Mesendoderm (in vitro differentiated cells): Measurements from ENCODE around the gene DCX. TPM values are rescaled to one million over a fixed set of nuclear protein-coding genes. Genes with fewer than 3 reads are reported as not detected.

Experiments
- DNase-seq: peaks from one replicate; pipeline ENCODE4 v3.0.0; 2013
- H2AK5ac ChIP-seq: 2 replicates; pipeline ENCODE4 v1.6.1; 2013; ENCODE audit warnings: low read length, inconsistent platforms
- H2BK120ac ChIP-seq: 2 replicates; pipeline ENCODE4 v1.6.1; 2013; ENCODE audit warnings: low read depth, mild to moderate bottlenecking, low read length, moderate library complexity, mixed read lengths
- H2BK15ac ChIP-seq: replicated peaks from 2 replicates; pipeline ENCODE4 v1.6.1; 2013; ENCODE audit warnings: low read depth, mild to moderate bottlenecking, moderate library complexity
- H2BK5ac ChIP-seq: 2 replicates; pipeline ENCODE4 v1.6.1; 2013; ENCODE audit warnings: low read length, inconsistent platforms
- H3K18ac ChIP-seq: 2 replicates; pipeline ENCODE4 v1.6.1; 2013; ENCODE audit warnings: mild to moderate bottlenecking, low read length, mixed read lengths
- H3K23ac ChIP-seq: one replicate; pipeline ENCODE4 v1.6.1; 2013; ENCODE audit warnings: low read length
- H3K27ac ChIP-seq: 2 replicates; pipeline ENCODE4 v1.5.1; 2013; ENCODE audit warnings: low read depth, mild to moderate bottlenecking, inconsistent platforms, low read length, moderate library complexity
- H3K27me3 ChIP-seq: 2 replicates; pipeline ENCODE4 v1.6.1; 2013; ENCODE audit warnings: low read length, control low read depth, mild to moderate bottlenecking, inconsistent platforms; ENCODE audit not compliant: insufficient read depth, poor library complexity
- H3K36me3 ChIP-seq: 2 replicates; pipeline ENCODE4 v1.6.1; 2013; ENCODE audit warnings: low read length, inconsistent platforms; ENCODE audit not compliant: control insufficient read depth, insufficient read depth
- H3K4ac ChIP-seq: one replicate; pipeline ENCODE4 v1.6.1; 2013; ENCODE audit warnings: low read depth, mild to moderate bottlenecking, low read length, moderate library complexity
- H3K4me1 ChIP-seq: 2 replicates; pipeline ENCODE4 v1.6.1; 2013; ENCODE audit warnings: low read depth, low read length, inconsistent platforms; ENCODE audit not compliant: control insufficient read depth
- H3K4me2 ChIP-seq: 2 replicates; pipeline ENCODE4 v1.6.1; 2013; ENCODE audit warnings: low read length
- H3K4me3 ChIP-seq: 2 replicates; pipeline ENCODE4 v1.5.1; 2013; ENCODE audit warnings: mild to moderate bottlenecking, low read length
- H3K56ac ChIP-seq: one replicate; pipeline ENCODE4 v1.6.1; 2013; ENCODE audit warnings: low read length
- H3K79me1 ChIP-seq: 2 replicates; pipeline ENCODE4 v1.6.1; 2013; ENCODE audit warnings: low read length, inconsistent platforms
- H3K79me2 ChIP-seq: 2 replicates; pipeline ENCODE4 v1.6.1; 2013; ENCODE audit warnings: mild to moderate bottlenecking, low read length; ENCODE audit not compliant: control insufficient read depth, insufficient read depth
- H3K9ac ChIP-seq: 2 replicates; pipeline ENCODE4 v1.6.1; 2013; ENCODE audit warnings: low read length, inconsistent platforms
- H4K5ac ChIP-seq: one replicate; pipeline ENCODE4 v1.6.1; 2013; ENCODE audit warnings: low read length
- H4K8ac ChIP-seq: one replicate; pipeline ENCODE4 v1.6.1; 2013; ENCODE audit warnings: low read depth, mild to moderate bottlenecking, control low read depth, low read length, moderate library complexity
- WGBS: extraction: QIAGEN DNeasy Blood & Tissue Kit; methylation state at CpG from one replicate; pipeline ENCODE4 v1.1.7; 2013; ENCODE audit warnings: low lambda C conversion rate, missing lambda C conversion rate; ENCODE audit not compliant: insufficient coverage; ENCODE audit errors: extremely low coverage; 5-methylcytosine and 5-hydroxymethylcytosine counted together
- small RNA-seq: library from polyadenylated mRNA; stranded (forward); fragments of <200 nt; extraction: miRNeasy Mini kit (QIAGEN cat#:217004); gene quantifications from one replicate; pipeline ENCODE3, GENCODE V24; 2013; ENCODE audit not compliant: insufficient read depth

Gene DCX

DNA sequence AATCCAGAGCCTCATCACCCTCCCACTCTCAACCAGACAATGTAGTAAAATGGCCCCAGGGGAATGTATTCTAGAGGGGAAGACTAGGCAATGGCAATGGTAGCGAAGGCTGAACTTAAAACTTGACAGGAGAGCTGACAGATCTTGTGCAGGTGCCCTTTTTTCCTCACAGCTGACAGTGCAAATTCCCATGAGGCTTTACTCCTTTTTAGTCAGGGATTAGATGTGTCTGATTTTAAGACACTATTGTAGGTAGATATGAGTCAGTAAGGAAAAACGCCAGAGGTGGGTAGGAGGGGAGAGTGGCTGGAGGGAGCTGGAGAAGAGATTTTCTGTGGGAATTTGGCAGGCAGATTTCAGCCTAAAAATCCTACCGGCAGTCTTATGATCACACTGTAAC lies 152.4 kb downstream of the DCX start:
- Histone ChIP-seq H3K79me2 (no peaks in the 10 kb centered on the region), H3K4me3 (no peak overlapping the region), H3K9ac (no peak overlapping the region), H3K23ac (no peak overlapping the region), H3K56ac (no peak overlapping the region), H3K18ac (no peak overlapping the region), H3K27me3 (no peaks in the 10 kb centered on the region), H4K5ac (no peak overlapping the region), H3K79me1 (no peaks in the 10 kb centered on the region), H4K8ac (no peak overlapping the region), H3K4me1 (no peaks in the 10 kb centered on the region), H3K27ac (no peak overlapping the region), H2BK5ac (no peak overlapping the region), H2BK120ac (no peak overlapping the region), H2AK5ac (no peak overlapping the region), H2BK15ac (no peak overlapping the region), H3K36me3 (no peaks in the 10 kb centered on the region), H3K4me2 (no peak overlapping the region), H3K4ac (no peak overlapping the region)
- no peak for DNase-seq
- WGBS, result no CpG with 5 or more reads among the region's 3 CpGs

DNA sequence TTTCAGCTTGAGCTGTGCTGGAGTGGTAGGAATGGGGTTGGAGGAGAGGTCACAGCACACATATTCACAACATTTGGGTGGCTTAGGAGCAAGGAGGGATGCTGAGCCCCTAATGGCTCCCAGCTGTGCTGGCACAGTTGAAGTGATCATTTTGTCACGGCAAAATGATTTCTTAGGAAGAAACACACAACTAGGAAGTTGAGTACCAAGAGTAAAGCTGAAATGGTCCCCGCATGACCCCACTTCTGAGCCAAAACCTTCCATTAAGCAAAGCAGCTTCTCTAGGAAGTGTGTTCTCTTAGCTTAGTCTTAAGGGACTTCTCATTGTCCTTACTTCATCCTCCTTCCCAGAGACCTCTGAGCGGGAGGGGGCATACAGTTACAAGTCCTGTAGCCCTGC lies 154.3 kb downstream of the DCX start:
- Histone ChIP-seq H3K23ac (no peak overlapping the region), H3K4me3 (no peak overlapping the region), H3K27me3 (no peaks in the 10 kb centered on the region), H3K79me2 (no peaks in the 10 kb centered on the region), H3K79me1 (no peaks in the 10 kb centered on the region), H4K8ac (no peak overlapping the region), H3K4ac (no peak overlapping the region), H2BK5ac (no peak overlapping the region), H3K4me2 (no peak overlapping the region), H2AK5ac (no peak overlapping the region), H3K18ac (no peak overlapping the region), H3K27ac (no peak overlapping the region), H2BK120ac (peak overlapping the region; percentile 61), H3K36me3 (no peaks in the 10 kb centered on the region), H3K4me1 (no peaks in the 10 kb centered on the region), H4K5ac (no peak overlapping the region), H3K9ac (no peak overlapping the region), H2BK15ac (no peak overlapping the region), H3K56ac (no peak overlapping the region)
- WGBS, result no CpG with 5 or more reads among the region's 3 CpGs
- DNase-seq, result no peak

DNA sequence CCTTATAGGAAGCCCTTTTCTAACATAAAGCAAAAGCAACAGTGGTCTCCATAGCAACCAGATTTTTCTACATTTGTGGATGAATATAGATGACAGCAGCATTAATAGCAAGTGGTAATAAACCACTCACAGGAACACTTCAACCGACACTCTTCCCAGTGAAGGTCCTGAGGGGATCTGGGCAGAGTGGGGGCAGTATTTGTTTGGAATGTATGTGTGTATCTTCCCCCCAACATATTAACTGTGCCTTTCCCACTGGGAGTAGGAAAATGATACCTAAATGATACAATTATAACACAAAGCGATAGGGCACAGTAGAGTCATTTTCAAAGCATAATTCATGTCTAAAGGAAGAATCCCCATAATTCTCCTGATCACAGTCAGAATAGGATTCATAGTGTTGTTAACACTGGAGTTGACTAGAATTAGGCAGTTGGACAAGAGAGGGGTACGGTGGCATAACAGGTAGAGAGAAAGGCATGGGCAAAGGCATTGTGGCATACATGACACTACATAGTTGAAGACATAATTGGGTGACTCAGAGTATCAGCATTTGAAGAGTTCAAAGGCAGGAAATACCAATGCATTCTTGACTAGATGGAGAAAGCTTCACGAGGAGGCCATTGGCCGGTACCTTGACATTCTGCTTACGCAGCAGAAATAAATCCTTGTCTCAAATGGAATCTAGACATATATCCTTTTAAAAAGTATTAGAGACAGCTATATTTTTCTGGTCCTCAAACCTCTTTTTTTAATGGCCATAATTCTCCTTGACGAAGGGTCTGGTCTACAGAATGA lies 156.9 kb downstream of the DCX start:
- Histone ChIP-seq H3K4me2 (no peak overlapping the region), H3K79me1 (no peaks in the 10 kb centered on the region), H3K4ac (no peak overlapping the region), H3K4me3 (no peak overlapping the region), H2AK5ac (no peak overlapping the region), H3K18ac (no peak overlapping the region), H4K5ac (no peak overlapping the region), H3K56ac (no peak overlapping the region), H3K27ac (no peak overlapping the region), H2BK120ac (no peak overlapping the region), H3K79me2 (no peaks in the 10 kb centered on the region), H3K9ac (no peak overlapping the region), H3K4me1 (no peaks in the 10 kb centered on the region), H3K27me3 (no peaks in the 10 kb centered on the region), H2BK5ac (no peak overlapping the region), H4K8ac (no peak overlapping the region), H3K36me3 (no peaks in the 10 kb centered on the region), H3K23ac (no peak overlapping the region), H2BK15ac (no peak overlapping the region)
- DNase-seq, result peak; percentile 85
- WGBS, result no CpG with 5 or more reads among the region's 7 CpGs

DNA sequence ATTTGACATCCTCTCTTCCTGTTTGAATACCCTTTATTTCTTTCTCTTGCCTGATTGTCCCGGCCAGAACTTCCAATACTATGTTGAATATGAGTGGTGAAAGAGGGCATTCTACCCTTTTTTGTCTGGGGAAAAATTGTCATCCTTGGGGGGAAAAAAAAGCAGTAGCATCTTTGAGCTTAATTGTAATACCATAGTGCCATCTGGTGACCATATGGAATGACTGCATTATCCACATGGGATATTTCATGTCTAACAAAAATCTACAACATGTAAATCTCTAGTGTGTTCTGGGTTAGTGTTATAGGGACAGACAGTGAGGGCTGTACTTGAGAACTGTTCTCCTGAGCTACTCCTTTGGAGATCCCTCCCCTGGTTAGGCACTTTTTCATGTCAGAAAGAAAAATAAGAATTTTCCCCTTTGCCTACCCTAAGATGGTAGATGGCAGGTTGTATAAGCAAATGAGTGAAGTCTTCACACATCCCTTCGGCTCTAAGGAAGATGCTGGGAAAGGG lies 167.7 kb downstream of the DCX start:
- H3K4ac ChIP-seq, result no peak overlapping the region
- no peak overlapping the region for H2BK5ac ChIP-seq
- no peak overlapping the region for H3K4me3 ChIP-seq
- H3K79me1 ChIP-seq, result no peaks in the 10 kb centered on the region
- H3K27me3 ChIP-seq, result no peaks in the 10 kb centered on the region
- no peak overlapping the region for H3K27ac ChIP-seq
- H3K36me3 ChIP-seq, result no peaks in the 10 kb centered on the region
- no peak overlapping the region for H3K18ac ChIP-seq
- H3K4me2 ChIP-seq, result no peak overlapping the region
- H3K56ac ChIP-seq, result no peak overlapping the region
- no peaks in the 10 kb centered on the region for H3K4me1 ChIP-seq
- peak; percentile 10 for DNase-seq
- no peak overlapping the region for H4K5ac ChIP-seq
- no peak overlapping the region for H3K9ac ChIP-seq
- WGBS, result no CpG with 5 or more reads among the region's 2 CpGs
- no peaks in the 10 kb centered on the region for H3K79me2 ChIP-seq
- H4K8ac ChIP-seq, result no peak overlapping the region
- no peak overlapping the region for H2BK120ac ChIP-seq
- H2BK15ac ChIP-seq, result no peak overlapping the region
- no peak overlapping the region for H3K23ac ChIP-seq
- no peak overlapping the region for H2AK5ac ChIP-seq

Small RNA genes within 50 kb of the gene (small RNA-seq; reads per million reads assigned to genes)
- gene RNU6-496P, result not detected
